GM13977 (cell line): Measurements from ENCODE around the gene RNF151.
A peak's percentile ranks its signal among the peaks of the same experiment; 100 is the strongest.

Experiments
- DNase-seq: peaks from one replicate; pipeline ENCODE4 v3.0.0; 2012; ENCODE audit warnings: low spot score
- in situ Hi-C: fragments of 300-500 bp; cut with MboI; formaldehyde crosslinking; loops from one replicate; pipeline ENCODE4 v1.12.0; 2022; ENCODE audit warnings: low sequenced_read_pairs, low pct_unique_long_range_greater_than_20kb, mixed read lengths, inconsistent platforms; ENCODE audit not compliant: unreplicated experiment
- TF ChIP-seq, protein P1 (sequence below): IDR thresholded peaks from 2 replicates; pipeline ENCODE4 v1.5.1; 2012; ENCODE audit warnings: mild to moderate bottlenecking, control low read depth; ENCODE audit not compliant: insufficient read depth; ENCODE audit errors: extremely low read depth, missing control alignments

RNF151 gene

GRCh38 chr16:2015117-2015946 is 48.7 kb downstream of the RNF151 start:
- no peak for DNase-seq
- TF ChIP-seq, protein P1, sequence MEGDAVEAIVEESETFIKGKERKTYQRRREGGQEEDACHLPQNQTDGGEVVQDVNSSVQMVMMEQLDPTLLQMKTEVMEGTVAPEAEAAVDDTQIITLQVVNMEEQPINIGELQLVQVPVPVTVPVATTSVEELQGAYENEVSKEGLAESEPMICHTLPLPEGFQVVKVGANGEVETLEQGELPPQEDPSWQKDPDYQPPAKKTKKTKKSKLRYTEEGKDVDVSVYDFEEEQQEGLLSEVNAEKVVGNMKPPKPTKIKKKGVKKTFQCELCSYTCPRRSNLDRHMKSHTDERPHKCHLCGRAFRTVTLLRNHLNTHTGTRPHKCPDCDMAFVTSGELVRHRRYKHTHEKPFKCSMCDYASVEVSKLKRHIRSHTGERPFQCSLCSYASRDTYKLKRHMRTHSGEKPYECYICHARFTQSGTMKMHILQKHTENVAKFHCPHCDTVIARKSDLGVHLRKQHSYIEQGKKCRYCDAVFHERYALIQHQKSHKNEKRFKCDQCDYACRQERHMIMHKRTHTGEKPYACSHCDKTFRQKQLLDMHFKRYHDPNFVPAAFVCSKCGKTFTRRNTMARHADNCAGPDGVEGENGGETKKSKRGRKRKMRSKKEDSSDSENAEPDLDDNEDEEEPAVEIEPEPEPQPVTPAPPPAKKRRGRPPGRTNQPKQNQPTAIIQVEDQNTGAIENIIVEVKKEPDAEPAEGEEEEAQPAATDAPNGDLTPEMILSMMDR: no peak
- in situ Hi-C loops: no loop called here

DNA sequence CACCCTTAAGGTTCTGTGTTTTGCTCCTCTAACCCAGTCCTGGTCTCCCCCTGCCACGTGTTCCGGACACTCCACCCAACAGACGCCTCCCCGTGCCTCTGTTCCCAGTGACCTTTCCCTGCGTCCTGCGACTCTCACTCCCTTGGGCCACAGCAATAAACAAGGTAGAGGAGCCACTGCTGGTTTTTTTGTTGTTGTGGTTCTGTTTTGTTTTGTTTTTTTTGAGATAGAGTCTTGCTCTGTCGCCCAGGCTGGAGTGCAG is 49.2 kb downstream of the RNF151 start:
- DNase-seq: no peak
- TF ChIP-seq, protein P1: no peak
- in situ Hi-C loops: no loop called here

DNA sequence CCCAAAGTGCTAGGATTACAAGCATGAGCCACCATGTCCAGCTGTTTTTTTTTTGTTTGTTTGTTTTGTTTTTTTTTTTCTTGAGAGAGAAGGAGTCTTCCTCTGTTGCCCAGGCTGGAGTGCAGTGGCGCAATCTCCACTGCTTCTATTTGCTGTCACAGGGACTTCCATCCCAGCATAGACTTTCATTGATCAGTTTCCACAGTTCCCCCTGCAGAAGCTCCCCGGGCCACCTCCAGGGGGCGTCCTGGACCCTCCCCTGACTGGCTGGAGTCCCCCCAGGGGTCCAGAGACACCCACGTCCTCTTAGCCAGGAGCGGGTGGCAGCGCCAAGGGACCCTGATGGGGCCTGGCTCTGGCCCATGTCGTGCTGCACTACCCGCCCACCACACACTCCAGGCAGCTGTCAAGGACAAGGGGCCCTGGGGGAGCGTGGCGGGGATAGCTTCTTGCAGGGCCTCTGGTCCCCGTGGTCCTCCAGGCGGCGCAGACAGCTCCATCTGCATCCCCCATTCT is 49.8 kb downstream of the RNF151 start:
- TF ChIP-seq, protein P1: peak; percentile 48
- in situ Hi-C loops: no loop called here
- no peak for DNase-seq
